Esophagus squamous epithelium (tissue), 4 donors: ENCODE data around the gene MAMDC2.

Source experiments
- CTCF ChIP-seq, 6 experiments: fragments of 450-650 bp in 4 of 6; fragments of 200-600 bp in 2 of 6; sonication (generic) in 2 of 6; IDR thresholded peaks; one replicate each; pipeline ENCODE4 v1.5.1; 2016 to 2019; ENCODE audit warnings: antibody characterized with exemption in 6 of 6, mild to moderate bottlenecking in 4 of 6, moderate library complexity in 4 of 6
- POLR2A ChIP-seq, 4 donors: fragments of 450-650 bp; IDR thresholded peaks; one replicate each; pipeline ENCODE4 v1.6.1; 2017; ENCODE audit warnings: antibody characterized with exemption in 4 of 4, mild to moderate bottlenecking in 4 of 4, moderate library complexity in 3 of 4

- TF ChIP-seq CTCF (IDR thresholded peaks at IDR 0.05) (no peak), POLR2A (IDR thresholded peaks at IDR 0.05) (no peak)
Measured at GRCh38 chr9:70250221-70250620, 206.6 kb downstream of the MAMDC2 start.
